HepG2 (cell line): ENCODE measurements around the gene NAALADL1. TPM values are rescaled to one million over a fixed set of nuclear protein-coding genes. Genes with fewer than 3 reads are reported as not detected.

Source experiments
- HOXD1 ChIP-seq: sonication (generic); formaldehyde crosslinking; IDR thresholded peaks from 2 replicates; pipeline ENCODE4 v1.5.0; 2020; ENCODE audit warnings: missing genetic modification reagents
- IKZF5 ChIP-seq: IDR thresholded peaks from 2 replicates; pipeline ENCODE4 v1.6.1; 2018; ENCODE audit warnings: missing genetic modification reagents, mild to moderate bottlenecking, missing compliant biosample characterization
- PLRG1 ChIP-seq: fragments of 450-650 bp; conservative IDR thresholded peaks from 2 replicates; pipeline ENCODE4 v1.6.1; 2016
- SMAD3 ChIP-seq: sonication (generic); formaldehyde crosslinking; IDR thresholded peaks from 2 replicates; pipeline ENCODE4 v1.4.0; 2020; ENCODE audit warnings: missing genetic modification reagents
- TBL1XR1 ChIP-seq: fragments of 150-350 bp; IDR thresholded peaks from 2 replicates; pipeline ENCODE4 v1.6.1; 2014; ENCODE audit warnings: borderline replicate concordance, low read length; ENCODE audit not compliant: partially characterized antibody
- XRCC5 ChIP-seq: fragments of 200-400 bp; formaldehyde crosslinking; optimal IDR thresholded peaks from 2 replicates; pipeline ENCODE3; 2017; ENCODE audit warnings: mild to moderate bottlenecking, low read length
- polyA plus RNA-seq, 8 experiments: library from polyadenylated mRNA; depleted of rRNA in 3 of 8; stranded (reverse) in 7 of 8; unstranded in 1 of 8; fragments of >200 nt; fragmentation: Illumina TruSeq in 4 of 8; extraction: Trizol in 4 of 8; gene quantifications; 2 replicates each; pipeline versions ENCODE4 v1.2.1 to v1.2.3, GENCODE V29; 2011 to 2016; ENCODE audit warnings: low read depth in 4 of 8, missing spikeins in 1 of 8, mixed read lengths in 1 of 8; ENCODE audit not compliant: insufficient read depth in 1 of 8
- total RNA-seq, 5 experiments: library from RNA; depleted of rRNA; stranded (reverse); fragments of >200 nt; fragmentation: Illumina TruSeq; extraction: Trizol; gene quantifications; 2 replicates each; pipeline ENCODE4 v1.2.3, GENCODE V29; 2016; ENCODE audit warnings: low read depth in 1 of 5
- TF ChIP-seq, protein P1 (sequence below): sonication (generic); formaldehyde crosslinking; IDR thresholded peaks from 2 replicates; pipeline ENCODE4 v1.4.0; 2020; ENCODE audit warnings: missing genetic modification reagents, mild to moderate bottlenecking, borderline replicate concordance
- TF ChIP-seq, protein P2 (sequence below): sonication (generic); formaldehyde crosslinking; IDR thresholded peaks from one replicate; pipeline ENCODE4 v1.5.1; 2020; ENCODE audit warnings: mild to moderate bottlenecking, missing genetic modification reagents; ENCODE audit errors: not compliant biosample characterization
- TF ChIP-seq, protein P3 (sequence below): sonication (generic); formaldehyde crosslinking; IDR thresholded peaks from 2 replicates; pipeline ENCODE4 v1.8.0; 2022; ENCODE audit warnings: missing genetic modification reagents, mild to moderate bottlenecking, inconsistent platforms, borderline replicate concordance
- TF ChIP-seq, protein P4 (sequence below): sonication (generic); formaldehyde crosslinking; IDR thresholded peaks from 2 replicates; pipeline ENCODE4 v1.8.1; 2023; ENCODE audit warnings: mild to moderate bottlenecking, missing genetic modification reagents

NAALADL1 gene
- total and polyA plus RNA-seq, 2 of the 13 experiments (the other 11 are each of a cell fraction or from before 2014, with no cell fraction given) = 9.3 to 33.9 TPM

DNA sequence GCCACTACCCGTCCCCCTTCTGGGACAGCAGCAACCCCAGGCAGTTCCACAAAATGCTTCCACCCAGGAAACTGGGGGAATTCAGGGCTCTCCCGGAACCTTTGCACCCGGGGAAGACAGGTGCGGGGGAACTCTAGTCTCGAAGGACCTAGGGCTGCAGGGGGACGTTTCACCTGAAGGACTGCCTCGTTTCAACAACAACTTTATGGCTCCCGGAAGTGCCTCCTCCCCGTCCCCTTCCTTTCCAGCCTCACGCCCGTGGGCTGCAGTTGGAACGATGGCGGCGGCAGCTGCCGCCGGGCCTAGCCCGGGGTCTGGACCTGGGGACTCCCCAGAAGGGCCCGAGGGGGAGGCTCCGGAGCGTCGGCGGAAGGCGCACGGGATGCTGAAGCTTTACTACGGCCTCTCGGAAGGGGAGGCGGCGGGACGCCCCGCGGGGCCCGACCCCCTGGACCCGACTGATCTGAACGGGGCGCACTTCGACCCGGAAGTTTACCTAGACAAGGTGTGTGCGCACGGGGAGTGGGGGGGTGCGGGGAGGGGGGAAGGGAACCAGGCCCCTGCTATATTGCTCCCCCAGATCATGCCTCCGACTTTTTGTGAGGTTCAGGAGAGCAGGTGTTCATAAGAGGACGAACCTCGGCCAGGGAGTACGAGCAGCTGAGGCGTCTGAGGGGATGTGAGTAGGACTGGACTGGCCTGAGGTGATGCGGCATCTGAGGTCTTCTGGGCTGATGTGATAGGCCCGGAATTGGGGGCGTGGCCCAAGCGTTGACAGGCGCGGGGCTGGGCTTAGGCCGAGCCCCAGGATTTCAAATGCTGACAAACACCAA, 37.8 kb upstream of the NAALADL1 start, which contains the start of gene VPS51 (continued):
- TF ChIP-seq TBL1XR1 = peak; percentile 81
- TF ChIP-seq, protein P1, sequence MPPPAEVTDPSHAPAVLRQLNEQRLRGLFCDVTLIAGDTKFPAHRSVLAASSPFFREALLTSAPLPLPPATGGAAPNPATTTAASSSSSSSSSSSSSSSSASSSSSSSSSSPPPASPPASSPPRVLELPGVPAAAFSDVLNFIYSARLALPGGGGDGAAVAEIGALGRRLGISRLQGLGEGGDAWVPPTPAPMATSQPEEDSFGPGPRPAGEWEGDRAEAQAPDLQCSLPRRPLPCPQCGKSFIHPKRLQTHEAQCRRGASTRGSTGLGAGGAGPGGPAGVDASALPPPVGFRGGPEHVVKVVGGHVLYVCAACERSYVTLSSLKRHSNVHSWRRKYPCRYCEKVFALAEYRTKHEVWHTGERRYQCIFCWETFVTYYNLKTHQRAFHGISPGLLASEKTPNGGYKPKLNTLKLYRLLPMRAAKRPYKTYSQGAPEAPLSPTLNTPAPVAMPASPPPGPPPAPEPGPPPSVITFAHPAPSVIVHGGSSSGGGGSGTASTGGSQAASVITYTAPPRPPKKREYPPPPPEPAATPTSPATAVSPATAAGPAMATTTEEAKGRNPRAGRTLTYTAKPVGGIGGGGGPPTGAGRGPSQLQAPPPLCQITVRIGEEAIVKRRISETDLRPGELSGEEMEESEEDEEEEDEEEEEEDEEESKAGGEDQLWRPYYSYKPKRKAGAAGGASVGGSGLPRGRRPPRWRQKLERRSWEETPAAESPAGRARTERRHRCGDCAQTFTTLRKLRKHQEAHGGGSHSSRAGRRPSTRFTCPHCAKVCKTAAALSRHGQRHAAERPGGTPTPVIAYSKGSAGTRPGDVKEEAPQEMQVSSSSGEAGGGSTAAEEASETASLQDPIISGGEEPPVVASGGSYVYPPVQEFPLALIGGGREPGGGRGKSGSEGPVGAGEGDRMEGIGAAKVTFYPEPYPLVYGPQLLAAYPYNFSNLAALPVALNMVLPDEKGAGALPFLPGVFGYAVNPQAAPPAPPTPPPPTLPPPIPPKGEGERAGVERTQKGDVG (CRISPR knock-in tag) = no peak
- peak; percentile 70; the same call in 1 of the 2 replicates for TF ChIP-seq SMAD3
- peak; percentile 83; the same call in 1 of the 2 replicates for TF ChIP-seq IKZF5
- TF ChIP-seq HOXD1 (CRISPR knock-in tag) = peak; percentile 86
- no peak for TF ChIP-seq PLRG1
- TF ChIP-seq, protein P2, sequence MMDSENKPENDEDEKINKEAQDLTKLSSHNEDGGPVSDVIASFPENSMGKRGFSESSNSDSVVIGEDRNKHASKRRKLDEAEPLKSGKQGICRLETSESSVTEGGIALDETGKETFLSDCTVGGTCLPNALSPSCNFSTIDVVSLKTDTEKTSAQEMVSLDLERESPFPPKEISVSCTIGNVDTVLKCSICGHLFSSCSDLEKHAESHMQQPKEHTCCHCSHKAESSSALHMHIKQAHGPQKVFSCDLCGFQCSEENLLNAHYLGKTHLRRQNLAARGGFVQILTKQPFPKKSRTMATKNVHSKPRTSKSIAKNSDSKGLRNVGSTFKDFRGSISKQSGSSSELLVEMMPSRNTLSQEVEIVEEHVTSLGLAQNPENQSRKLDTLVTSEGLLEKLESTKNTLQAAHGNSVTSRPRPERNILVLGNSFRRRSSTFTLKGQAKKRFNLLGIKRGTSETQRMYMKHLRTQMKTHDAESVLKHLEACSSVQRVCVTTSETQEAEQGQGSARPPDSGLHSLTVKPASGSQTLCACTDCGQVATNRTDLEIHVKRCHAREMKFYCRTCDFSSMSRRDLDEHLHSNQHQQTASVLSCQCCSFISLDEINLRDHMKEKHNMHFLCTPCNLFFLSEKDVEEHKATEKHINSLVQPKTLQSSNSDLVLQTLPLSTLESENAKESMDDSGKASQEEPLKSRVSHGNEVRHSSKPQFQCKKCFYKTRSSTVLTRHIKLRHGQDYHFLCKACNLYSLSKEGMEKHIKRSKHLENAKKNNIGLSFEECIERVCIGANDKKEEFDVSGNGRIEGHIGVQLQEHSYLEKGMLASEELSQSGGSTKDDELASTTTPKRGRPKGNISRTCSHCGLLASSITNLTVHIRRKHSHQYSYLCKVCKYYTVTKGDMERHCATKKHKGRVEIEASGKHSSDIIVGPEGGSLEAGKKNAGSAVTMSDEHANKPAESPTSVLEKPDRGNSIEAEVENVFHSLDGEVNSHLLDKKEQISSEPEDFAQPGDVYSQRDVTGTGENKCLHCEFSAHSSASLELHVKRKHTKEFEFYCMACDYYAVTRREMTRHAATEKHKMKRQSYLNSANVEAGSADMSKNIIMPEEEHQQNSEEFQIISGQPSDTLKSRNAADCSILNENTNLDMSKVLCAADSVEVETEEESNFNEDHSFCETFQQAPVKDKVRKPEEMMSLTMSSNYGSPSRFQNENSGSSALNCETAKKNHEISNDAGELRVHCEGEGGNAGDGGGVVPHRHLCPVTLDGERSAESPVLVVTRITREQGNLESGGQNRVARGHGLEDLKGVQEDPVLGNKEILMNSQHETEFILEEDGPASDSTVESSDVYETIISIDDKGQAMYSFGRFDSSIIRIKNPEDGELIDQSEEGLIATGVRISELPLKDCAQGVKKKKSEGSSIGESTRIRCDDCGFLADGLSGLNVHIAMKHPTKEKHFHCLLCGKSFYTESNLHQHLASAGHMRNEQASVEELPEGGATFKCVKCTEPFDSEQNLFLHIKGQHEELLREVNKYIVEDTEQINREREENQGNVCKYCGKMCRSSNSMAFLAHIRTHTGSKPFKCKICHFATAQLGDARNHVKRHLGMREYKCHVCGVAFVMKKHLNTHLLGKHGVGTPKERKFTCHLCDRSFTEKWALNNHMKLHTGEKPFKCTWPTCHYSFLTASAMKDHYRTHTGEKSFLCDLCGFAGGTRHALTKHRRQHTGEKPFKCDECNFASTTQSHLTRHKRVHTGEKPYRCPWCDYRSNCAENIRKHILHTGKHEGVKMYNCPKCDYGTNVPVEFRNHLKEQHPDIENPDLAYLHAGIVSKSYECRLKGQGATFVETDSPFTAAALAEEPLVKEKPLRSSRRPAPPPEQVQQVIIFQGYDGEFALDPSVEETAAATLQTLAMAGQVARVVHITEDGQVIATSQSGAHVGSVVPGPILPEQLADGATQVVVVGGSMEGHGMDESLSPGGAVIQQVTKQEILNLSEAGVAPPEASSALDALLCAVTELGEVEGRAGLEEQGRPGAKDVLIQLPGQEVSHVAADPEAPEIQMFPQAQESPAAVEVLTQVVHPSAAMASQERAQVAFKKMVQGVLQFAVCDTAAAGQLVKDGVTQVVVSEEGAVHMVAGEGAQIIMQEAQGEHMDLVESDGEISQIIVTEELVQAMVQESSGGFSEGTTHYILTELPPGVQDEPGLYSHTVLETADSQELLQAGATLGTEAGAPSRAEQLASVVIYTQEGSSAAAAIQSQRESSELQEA (CRISPR knock-in tag) = no peak
- TF ChIP-seq, protein P3, sequence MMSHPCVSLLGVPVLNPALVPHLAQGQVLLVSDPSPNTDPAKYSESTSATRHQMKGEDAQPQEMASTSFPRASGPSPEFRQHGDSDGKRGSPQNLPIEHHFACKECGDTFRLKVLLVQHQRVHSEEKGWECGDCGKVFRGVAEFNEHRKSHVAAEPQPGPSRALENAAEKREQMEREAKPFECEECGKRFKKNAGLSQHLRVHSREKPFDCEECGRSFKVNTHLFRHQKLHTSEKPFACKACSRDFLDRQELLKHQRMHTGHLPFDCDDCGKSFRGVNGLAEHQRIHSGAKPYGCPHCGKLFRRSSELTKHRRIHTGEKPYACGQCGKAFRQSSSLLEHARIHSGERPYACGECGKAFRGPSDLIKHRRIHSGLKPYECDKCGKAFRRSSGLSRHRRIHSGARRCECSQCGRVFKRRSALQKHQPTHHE (CRISPR knock-in tag) = peak; percentile 54; the same call in 1 of the 2 replicates
- TF ChIP-seq XRCC5 = peak; percentile 99
- TF ChIP-seq, protein P4, sequence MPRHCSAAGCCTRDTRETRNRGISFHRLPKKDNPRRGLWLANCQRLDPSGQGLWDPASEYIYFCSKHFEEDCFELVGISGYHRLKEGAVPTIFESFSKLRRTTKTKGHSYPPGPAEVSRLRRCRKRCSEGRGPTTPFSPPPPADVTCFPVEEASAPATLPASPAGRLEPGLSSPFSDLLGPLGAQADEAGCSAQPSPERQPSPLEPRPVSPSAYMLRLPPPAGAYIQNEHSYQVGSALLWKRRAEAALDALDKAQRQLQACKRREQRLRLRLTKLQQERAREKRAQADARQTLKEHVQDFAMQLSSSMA (CRISPR knock-in tag) = peak; percentile 64; the same call in 1 of the 2 replicates
